ENCODE results near the gene TRPC3.
"Not testable (repeated sequence)": the region's sequence is repeated elsewhere in the genome, so short reads cannot be mapped to it uniquely, and the experiment has no call there.

The TRPC3 gene

DNA sequence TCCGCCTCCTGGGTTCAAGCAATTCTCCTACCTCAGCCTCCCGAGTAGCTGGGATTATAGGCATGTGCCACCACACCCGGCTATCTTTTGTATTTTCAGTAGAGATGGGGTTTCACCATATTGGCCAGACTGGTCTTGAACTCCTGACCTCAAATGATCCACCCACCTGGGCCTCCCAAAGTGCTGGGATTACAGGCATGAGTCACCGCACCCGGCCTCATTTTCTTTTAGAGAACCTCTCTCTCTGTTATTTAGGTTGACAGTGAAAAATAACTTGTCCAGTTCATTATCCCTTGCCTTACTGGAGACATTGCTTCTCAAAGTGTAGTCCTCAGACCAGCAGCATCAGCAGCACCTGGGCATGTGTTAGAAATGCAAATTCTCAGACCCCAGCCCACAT lies 25.4 kb downstream of the TRPC3 start:
- H3K4me1 Mint-ChIP-seq, H3K36me3 Mint-ChIP-seq, H3K9me3 Mint-ChIP-seq, H3K4me3 Mint-ChIP-seq, H3K27ac Mint-ChIP-seq: not testable (repeated sequence)
- H3K27me3 Mint-ChIP-seq, result peaks cover 11% of the 10 kb centered on the region

DNA sequence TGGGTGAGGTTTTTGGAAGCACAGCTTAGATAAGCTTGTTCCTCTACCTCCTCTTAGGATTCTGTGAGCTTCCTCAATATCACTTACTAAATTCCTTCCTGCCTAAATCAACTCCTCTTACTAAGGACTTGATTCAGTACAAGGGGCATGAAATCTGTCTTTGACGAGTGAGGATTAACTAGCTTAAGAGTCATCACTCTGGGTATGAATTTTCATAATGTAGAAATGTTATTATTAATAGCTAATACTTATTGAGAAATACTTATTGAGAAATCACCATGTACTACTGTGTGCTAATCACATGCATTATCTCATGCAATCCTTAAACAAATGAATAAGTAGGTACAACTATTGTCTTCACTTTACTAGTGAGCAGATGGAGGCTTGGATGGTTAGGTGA lies 28.6 kb downstream of the TRPC3 start:
- H3K4me3 Mint-ChIP-seq, result no peak overlapping the region
- no peaks in the 10 kb centered on the region for H3K4me1 Mint-ChIP-seq
- H3K27ac Mint-ChIP-seq, result no peak overlapping the region
- H3K9me3 Mint-ChIP-seq, result no peaks in the 10 kb centered on the region
- no peaks in the 10 kb centered on the region for H3K36me3 Mint-ChIP-seq
- H3K27me3 Mint-ChIP-seq, result peaks cover 4% of the 10 kb centered on the region

DNA sequence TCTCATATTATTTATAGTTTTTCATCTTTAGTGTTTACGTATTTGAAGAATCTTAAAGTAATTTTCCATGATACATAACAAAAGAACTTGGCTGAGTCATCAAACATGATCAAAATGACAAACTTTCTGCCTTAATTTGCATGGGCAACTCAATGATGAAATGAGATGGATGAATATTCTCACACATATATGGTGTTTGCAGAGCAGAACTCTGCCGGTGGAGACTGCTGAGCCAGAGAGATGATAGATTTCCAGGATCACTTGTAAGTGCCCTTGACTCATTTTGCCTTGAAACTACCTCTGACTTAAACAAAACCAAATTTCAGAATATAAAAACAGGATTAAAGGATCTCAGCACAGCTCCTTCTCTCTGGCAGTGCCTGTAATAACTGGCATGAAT lies 38.2 kb downstream of the TRPC3 start:
- no peak overlapping the region for H3K4me3 Mint-ChIP-seq
- H3K36me3 Mint-ChIP-seq, result no peaks in the 10 kb centered on the region
- H3K27me3 Mint-ChIP-seq, result no peaks in the 10 kb centered on the region
- peaks cover 8% of the 10 kb centered on the region for H3K4me1 Mint-ChIP-seq
- H3K27ac Mint-ChIP-seq, result no peak overlapping the region
- no peaks in the 10 kb centered on the region for H3K9me3 Mint-ChIP-seq

DNA sequence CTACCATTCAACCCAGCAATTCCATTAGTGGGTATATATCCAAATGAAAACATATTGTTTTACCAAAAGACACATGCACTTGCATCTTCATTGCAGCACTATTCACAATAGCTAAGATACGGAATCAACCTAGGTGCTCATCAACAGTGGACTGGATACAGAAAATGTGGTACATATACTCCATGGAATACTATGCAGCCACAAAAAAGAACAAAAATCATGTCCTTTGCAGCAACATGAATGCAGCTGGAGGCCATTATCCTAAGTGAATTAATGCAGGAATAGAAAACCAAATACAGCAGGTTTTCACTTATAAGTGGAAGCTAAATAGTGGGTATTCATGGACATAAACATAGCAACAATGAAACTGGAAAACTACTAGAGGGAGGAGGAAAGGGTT lies 43.5 kb downstream of the TRPC3 start:
- Mint-ChIP-seq H3K4me1 (no peaks in the 10 kb centered on the region), H3K27me3 (peaks cover 3% of the 10 kb centered on the region), H3K36me3 (no peaks in the 10 kb centered on the region), H3K27ac (no peak overlapping the region), H3K9me3 (no peaks in the 10 kb centered on the region), H3K4me3 (no peak overlapping the region)

DNA sequence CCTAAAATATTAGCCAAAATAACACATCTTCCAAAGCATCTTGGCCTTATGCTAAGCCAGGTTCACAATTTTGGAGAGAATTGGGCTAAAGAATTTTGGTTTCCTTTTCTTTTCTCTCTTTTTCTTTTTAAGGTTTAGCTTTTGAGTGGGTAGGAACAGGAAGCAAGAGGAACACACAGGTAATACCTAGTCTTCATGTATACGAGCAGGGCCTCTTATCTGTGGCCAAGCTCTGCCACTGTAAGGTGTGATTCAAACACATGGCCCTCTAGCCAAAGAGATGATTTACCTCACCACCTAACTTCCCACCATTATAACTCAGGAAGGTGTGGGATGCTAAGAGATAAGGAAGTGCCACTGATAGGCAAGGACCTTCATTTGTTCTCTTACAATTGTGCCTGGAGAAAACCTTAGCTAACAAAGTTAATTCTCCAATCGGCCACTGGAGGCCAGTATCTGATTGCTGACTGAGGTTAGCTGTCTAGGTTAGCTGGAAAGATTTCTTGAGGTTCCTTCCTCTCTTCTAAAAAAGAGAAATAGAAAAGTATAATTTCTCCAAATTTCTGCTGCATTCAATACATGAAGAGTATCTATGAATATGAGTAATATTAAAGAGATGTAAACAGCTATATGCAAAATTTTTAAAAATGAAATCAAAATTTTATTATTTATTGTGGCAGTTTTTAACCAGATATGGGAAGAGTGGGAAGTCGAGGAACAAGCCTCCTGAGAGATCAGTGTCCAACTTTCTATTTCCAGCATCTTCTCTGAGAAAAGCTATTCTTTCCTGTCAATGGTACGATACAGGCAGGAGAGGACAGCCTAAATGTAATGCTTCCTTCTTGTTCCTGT lies 51.5 kb downstream of the TRPC3 start:
- Mint-ChIP-seq H3K27ac (no peak overlapping the region), H3K4me1 (peaks cover 10% of the 10 kb centered on the region), H3K9me3 (no peaks in the 10 kb centered on the region), H3K27me3 (peaks cover 4% of the 10 kb centered on the region), H3K36me3 (no peaks in the 10 kb centered on the region), H3K4me3 (no peak overlapping the region)

DNA sequence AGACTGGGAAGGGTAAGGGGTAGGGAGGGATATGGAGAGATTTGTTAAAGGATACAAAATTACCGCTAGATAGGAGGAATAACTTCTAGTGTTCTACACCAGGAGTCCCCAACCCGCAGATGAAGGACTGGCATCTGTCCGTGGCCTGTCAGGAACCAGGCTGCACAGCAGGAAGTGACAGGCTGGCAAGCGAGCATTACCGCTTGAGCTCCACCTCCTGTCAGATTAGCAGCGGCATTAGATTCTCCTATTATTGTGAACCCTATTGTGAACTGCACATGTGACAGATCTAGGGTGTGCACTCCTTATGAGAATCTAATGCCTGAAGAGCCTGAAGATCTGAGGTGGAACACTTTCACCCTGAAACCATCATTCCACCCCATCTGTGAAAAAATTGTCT lies 53.7 kb downstream of the TRPC3 start:
- Mint-ChIP-seq H3K4me3 (no peak overlapping the region), H3K27me3 (no peaks in the 10 kb centered on the region), H3K4me1 (peaks cover 10% of the 10 kb centered on the region), H3K36me3 (no peaks in the 10 kb centered on the region), H3K27ac (no peak overlapping the region), H3K9me3 (no peaks in the 10 kb centered on the region)

DNA sequence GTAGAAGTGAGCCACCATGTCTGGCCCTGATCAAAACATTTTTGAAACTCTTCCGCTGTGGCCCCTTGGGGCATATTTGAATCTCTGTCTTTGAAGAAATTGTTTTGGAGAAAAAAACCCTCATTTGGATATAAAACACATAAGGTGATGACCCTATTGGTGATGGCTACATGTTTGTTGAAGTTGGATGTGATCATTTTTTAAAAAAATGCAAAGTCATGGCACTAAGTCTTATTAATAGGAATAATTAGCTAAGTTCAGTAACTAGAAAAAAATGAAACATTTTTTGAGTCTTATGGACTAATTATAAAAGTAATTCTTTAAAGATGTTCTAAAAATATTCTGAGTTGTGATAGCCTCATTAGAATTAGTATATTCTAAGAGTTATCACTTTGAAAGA lies 63.7 kb downstream of the TRPC3 start:
- H3K4me1 Mint-ChIP-seq, result no peaks in the 10 kb centered on the region
- H3K36me3 Mint-ChIP-seq, result peaks cover 4% of the 10 kb centered on the region
- H3K9me3 Mint-ChIP-seq, result no peaks in the 10 kb centered on the region
- no peak overlapping the region for H3K4me3 Mint-ChIP-seq
- H3K27me3 Mint-ChIP-seq, result peaks cover 11% of the 10 kb centered on the region
- H3K27ac Mint-ChIP-seq, result no peak overlapping the region

DNA sequence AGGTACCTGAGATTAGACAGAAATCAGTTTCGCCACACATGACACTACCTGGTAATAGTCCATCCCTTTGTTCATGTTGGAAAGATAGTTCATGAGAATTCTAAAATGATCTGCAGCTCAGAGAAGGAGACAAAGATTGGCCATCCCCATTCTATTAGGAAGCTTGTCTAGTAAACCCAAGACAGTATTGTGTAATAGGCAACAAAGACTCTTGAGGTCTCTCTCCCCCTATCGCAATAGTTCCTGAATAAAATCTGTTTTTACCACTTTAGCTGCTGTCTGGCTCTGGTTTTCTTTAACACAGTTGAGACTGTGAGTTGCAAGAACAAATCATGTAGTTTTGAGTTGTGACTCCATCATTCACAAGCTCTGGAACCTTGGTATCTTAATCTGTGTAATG lies 66.7 kb downstream of the TRPC3 start:
- peaks cover 22% of the 10 kb centered on the region for H3K27me3 Mint-ChIP-seq

DNA sequence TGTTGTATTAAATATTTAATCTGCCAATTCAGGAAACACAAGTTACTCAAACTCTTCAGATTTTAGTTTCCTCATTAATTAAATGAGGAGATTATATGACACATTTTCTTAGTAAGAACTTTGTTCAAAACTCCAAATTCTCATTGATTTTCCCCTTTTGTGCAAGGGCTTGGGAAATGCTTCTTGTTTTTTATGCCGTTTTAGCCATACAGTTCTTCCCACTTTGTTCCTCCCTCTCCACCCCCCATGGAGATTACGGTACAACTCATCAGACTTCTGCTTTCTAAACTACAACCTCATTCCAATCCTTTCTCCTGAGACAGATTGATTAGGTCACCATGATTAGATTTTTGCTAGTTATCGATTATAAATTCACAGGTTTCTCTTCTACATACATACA lies 70.7 kb downstream of the TRPC3 start:
- H3K36me3 Mint-ChIP-seq, result no peaks in the 10 kb centered on the region
- H3K9me3 Mint-ChIP-seq, result no peaks in the 10 kb centered on the region
- H3K27me3 Mint-ChIP-seq, result peaks cover 23% of the 10 kb centered on the region
- no peak overlapping the region for H3K4me3 Mint-ChIP-seq
- no peaks in the 10 kb centered on the region for H3K4me1 Mint-ChIP-seq
- no peak overlapping the region for H3K27ac Mint-ChIP-seq

More for the DNA sequence above, 66.7 kb downstream of the TRPC3 start:
- no peaks in the 10 kb centered on the region for H3K4me1 Mint-ChIP-seq
- no peak overlapping the region for H3K4me3 Mint-ChIP-seq
- no peak overlapping the region for H3K27ac Mint-ChIP-seq
- H3K36me3 Mint-ChIP-seq, result peaks cover 4% of the 10 kb centered on the region
- H3K9me3 Mint-ChIP-seq, result no peaks in the 10 kb centered on the region

DNA sequence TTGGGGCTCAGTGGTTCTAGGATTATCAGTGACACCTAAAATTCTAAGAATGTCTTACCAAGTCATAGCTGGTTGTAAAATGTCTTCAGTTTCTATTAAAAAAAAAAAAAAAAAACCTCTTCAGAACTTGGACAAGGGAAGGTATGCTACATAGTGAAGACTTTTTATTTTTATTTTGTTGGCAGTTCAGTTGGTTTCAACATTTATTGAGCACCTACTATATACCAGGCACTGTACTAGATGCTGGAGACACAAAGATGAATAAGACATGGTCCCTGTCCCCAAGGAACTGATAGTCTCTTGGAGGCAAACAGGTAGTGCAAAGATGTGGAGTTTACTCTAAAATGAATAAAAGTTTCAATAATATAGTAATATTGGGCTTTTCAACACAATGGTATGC lies 72.7 kb downstream of the TRPC3 start:
- H3K4me1 Mint-ChIP-seq, result no peaks in the 10 kb centered on the region
- no peak overlapping the region for H3K4me3 Mint-ChIP-seq
- no peaks in the 10 kb centered on the region for H3K9me3 Mint-ChIP-seq
- no peak overlapping the region for H3K27ac Mint-ChIP-seq
- H3K36me3 Mint-ChIP-seq, result no peaks in the 10 kb centered on the region
- H3K27me3 Mint-ChIP-seq, result peaks cover 27% of the 10 kb centered on the region

DNA sequence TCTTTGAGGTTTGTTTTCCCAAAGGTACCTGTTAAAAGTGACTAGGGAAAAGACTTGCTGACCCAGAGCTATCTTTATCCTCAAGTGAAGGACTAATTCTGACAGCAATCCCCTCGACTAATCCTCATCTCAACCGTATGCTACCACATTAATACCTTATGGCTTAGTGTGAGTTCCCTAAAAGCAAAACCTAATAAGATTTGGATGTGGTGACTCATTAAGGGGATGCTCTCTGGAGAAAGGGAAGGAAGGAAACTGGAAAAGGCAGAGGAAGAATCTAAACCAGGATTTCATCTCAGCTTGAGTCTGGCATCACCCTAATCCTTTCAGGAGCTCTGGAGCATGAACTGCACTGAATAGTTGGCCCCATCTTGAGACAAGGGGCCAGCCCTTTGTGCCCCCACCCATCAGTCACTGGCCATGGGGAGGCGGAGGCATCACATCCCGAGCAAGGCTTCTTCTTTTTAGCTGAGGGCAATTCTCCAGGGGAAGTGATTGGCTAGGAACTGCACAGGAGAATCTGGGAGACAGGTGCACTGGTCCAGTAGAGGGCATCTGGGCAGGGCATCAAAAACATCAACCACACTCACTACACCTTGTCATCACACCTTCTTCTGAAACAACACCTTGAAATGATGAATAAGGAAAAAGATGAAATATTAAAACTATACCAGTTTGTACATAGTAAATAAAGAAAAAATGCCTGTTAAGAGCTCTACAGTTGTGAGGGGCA lies 74.7 kb downstream of the TRPC3 start:
- no peak overlapping the region for H3K27ac Mint-ChIP-seq
- H3K4me3 Mint-ChIP-seq, result no peak overlapping the region
- H3K9me3 Mint-ChIP-seq, result no peaks in the 10 kb centered on the region
- H3K27me3 Mint-ChIP-seq, result peaks cover 22% of the 10 kb centered on the region
- no peaks in the 10 kb centered on the region for H3K4me1 Mint-ChIP-seq
- no peaks in the 10 kb centered on the region for H3K36me3 Mint-ChIP-seq

DNA sequence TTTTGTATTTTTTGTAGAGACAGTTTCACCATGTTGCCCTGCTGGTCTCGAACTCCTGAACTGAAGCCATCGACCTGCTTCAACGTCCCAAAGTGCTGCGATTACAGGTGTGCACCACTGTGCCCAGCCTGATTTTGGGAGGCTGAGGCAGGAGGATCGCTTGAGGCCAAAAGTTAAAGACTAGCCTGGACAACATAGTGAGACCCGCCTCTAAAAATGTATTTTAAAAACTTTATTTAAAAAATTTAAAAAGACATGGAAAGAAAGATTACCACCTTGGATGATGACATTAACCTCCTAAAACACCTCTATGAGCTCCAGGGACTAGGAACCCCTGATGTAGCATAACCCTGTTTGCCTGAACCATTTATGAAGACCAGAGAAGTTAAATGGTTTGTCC lies 75.8 kb downstream of the TRPC3 start:
- H3K4me1 Mint-ChIP-seq, result peaks cover 1% of the 10 kb centered on the region
- H3K36me3 Mint-ChIP-seq, result no peaks in the 10 kb centered on the region
- H3K9me3 Mint-ChIP-seq, result no peaks in the 10 kb centered on the region
- no peak overlapping the region for H3K27ac Mint-ChIP-seq
- no peak overlapping the region for H3K4me3 Mint-ChIP-seq
- peaks cover 21% of the 10 kb centered on the region for H3K27me3 Mint-ChIP-seq

DNA sequence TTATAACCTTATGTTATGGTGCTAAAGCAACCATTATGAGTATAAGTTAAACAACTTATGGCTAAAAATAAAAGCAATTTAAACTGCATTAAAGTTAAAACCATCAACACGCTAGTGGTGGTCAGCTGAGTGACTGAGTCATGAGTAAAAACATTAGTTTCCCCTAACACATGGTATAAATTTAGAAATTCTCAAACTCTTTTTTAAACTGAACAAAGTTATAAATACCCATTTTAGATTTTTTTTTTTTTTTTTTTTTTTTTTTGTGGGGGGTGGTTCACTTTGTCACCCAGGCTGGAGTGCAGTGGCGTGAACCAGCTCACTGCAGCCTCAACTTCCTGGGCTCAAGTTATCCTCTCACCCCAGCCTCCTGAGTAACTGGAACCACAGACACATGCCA lies 76.2 kb downstream of the TRPC3 start:
- no peaks in the 10 kb centered on the region for H3K36me3 Mint-ChIP-seq
- no peaks in the 10 kb centered on the region for H3K9me3 Mint-ChIP-seq
- H3K27me3 Mint-ChIP-seq, result peaks cover 21% of the 10 kb centered on the region

DNA sequence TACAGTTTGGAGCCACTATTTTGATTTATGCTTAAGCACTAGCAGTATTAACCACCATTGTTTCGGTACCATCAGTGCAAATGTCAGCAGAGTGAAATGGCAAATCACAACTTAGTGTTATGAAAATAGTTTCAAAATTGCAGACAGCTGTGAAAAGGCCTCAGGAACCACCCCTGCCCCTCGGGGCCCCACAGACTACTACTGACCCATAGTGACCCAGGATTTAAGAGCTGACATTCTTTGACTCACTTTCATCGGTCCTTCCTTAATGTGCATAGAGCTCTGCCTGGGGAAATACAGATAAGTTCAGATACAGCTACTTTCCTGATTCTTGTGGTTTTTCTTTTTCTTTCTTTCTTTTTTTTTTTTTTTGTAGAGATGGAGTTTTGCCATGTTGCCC lies 78.3 kb downstream of the TRPC3 start:
- Mint-ChIP-seq H3K4me3 (no peak overlapping the region), H3K4me1 (peaks cover 20% of the 10 kb centered on the region), H3K27me3 (peaks cover 17% of the 10 kb centered on the region)

More for the DNA sequence above, 76.2 kb downstream of the TRPC3 start:
- Mint-ChIP-seq H3K4me3 (no peak overlapping the region), H3K27ac (no peak overlapping the region), H3K4me1 (peaks cover 5% of the 10 kb centered on the region)

DNA sequence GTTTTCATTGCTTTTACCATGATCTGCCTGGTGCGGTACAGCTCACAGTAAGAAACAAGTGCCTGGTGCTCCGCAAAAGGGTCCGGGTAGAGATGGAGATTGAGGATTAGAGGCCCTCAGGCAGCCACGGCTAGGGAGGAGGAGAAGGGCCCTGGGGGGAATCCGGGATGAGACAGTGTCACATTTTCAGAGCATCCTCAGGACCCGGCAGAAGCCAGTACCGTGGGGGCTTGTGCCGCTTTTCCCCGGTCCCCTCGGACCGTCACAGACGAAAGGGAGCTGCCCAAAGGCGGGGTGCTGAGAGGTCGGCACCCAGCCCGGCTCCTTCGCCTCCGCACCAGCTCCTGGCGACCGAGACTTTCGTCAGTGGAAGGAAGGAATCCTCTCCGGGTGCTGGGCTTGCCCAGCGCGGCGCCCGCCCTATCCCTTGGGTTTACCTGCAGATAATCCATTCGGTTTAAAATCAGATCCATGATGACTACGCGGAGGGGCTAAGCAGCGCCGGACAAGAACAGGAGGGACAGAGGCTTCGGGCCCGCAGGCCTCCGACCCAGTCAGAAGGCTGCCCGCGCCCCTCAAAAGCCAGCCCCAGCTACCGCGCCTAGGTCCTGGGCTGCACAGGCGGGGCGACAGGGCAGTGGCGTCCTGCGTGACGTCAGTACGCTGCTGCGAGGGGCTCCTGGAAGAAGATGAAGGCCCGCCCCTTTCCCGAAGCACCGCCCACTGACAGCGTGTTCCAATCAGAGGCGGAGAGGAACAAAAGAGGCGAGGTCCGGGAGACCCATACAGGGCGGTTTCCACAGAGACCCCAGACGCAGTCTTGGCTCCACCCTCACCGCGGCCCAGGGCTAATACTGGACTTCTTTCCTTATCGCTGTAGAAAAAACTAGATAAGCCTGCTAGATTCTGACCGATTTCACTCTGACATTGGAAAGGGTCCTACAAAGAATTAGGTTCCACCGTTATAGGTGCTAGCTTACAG lies 81.7 kb downstream of the TRPC3 start, which contains the start of gene BBS7:
Gene BBS7, minus strand, starts transcription at position 634 of the 982 bp plus-strand sequence. Its CDS starts 161 bp downstream, at position 473.
- Mint-ChIP-seq H3K27me3 (peaks cover 10% of the 10 kb centered on the region), H3K36me3 (peaks cover 18% of the 10 kb centered on the region), H3K4me1 (peaks cover 29% of the 10 kb centered on the region), H3K4me3 (peak within 1 kb of the TSS; percentile 98), H3K9me3 (no peaks in the 10 kb centered on the region), H3K27ac (peak within 1 kb of the TSS; percentile 84)

More for the DNA sequence above, 78.3 kb downstream of the TRPC3 start:
- H3K27ac Mint-ChIP-seq, result no peak overlapping the region
- peaks cover 1% of the 10 kb centered on the region for H3K36me3 Mint-ChIP-seq
- no peaks in the 10 kb centered on the region for H3K9me3 Mint-ChIP-seq

Data from activated naive CD4-positive, alpha-beta T cell treated with anti-CD3 and anti-CD28 coated beads, Interleukin-2, amount 50 U/mL, for 24 hours (primary cell).